NB4 (cell line): ENCODE results near the gene CACNA1D.
A peak's percentile ranks its signal among the peaks of the same experiment; 100 is the strongest.

Source experiments
- CTCF ChIP-seq: IDR thresholded peaks from one replicate; pipeline ENCODE4 v1.5.1; 2012; ENCODE audit warnings: low read depth, low read length
- POLR2A ChIP-seq: IDR thresholded peaks from 2 replicates; pipeline ENCODE4 v1.6.1; 2011; ENCODE audit warnings: mild to moderate bottlenecking; ENCODE audit not compliant: insufficient read length; ENCODE audit errors: extremely low read depth

- TF ChIP-seq CTCF (peak; percentile 7), POLR2A (no peak)
These were observed 183.0 kb downstream of the CACNA1D start for GRCh38 chr3:53677413-53677812.
